Skeletal muscle cell (primary cell): ENCODE measurements around the gene KCNJ11.
"Not testable (repeated sequence)": the region's sequence is repeated elsewhere in the genome, so short reads cannot be mapped to it uniquely, and the experiment has no call there.

Experiments
- DNase-seq: peaks from one replicate; pipeline ENCODE4 v3.0.0-alpha.2; 2010; ENCODE audit warnings: low read depth
- H3K4me3 ChIP-seq: 2 replicates; pipeline ENCODE4 v1.5.1; 2011; ENCODE audit warnings: low read depth, mild to moderate bottlenecking, control low read depth, low read length, moderate library complexity

The KCNJ11 gene

DNA sequence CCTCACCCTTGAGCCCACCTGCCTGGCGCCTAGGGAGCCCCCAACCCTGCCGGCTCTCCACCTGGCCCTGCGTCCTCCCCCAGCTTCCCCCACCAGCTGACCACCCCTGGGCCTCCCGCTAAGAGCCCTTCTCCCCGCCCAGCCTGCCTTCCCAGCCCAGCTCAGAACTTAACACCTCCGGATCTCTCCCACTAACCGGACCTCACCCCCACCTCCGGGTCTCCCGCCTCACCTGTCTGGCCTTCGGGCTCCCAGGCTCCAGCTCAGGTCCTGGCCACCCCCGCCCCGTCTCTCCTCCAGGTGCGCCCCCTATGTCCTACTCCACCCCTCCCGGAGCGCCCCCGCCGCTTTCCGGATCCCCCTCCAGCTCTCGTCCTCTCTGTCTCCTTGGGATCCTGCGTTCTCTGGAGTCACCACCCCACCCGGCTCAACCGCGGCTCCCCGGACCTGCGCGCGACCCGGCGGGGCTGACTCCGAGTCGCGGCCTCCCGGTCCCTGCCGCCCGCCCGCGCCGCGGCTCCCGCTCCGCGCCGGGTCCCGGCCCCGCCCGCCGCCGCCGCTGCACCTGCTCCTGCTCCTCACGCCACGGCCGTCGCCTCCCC is at the start of gene KCNJ11:
Gene KCNJ11, minus strand, starts transcription at position 51 of the 602 bp plus-strand sequence. CDS start 568 bp downstream, outside the sequence.
- DNase-seq, result no peak
- peak within 1 kb of the TSS; percentile 38 for H3K4me3 ChIP-seq

GRCh38 chr11:17437366-17437765 is 48.9 kb upstream of the KCNJ11 start:
- H3K4me3 ChIP-seq, result no peak overlapping the region
- DNase-seq, result no peak

GRCh38 chr11:17434108-17434507 is 45.6 kb upstream of the KCNJ11 start:
- no peak for DNase-seq
- H3K4me3 ChIP-seq, result no peak overlapping the region

DNA sequence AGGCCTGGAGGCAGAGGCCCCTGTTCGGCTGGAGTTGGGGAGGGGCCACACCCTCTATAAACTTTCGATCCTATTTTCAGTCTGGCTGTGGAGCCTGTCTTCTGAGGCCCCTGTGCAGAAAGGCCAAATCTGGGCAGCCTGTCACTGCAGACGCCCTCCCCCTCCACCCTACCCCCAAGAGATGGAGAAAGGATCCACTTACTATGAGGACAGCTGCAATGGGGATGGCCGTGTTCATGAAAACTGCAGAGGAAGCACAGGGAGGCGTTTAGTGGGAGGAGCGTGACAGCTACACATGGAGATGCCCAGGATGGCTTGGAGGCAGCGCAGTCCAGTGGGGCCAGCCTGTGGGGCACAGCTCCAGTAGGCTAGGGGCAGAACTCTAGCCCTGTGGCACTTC is 43.5 kb upstream of the KCNJ11 start:
- DNase-seq, result no peak
- no peak overlapping the region for H3K4me3 ChIP-seq

- no peak overlapping the region for H3K4me3 ChIP-seq
- DNase-seq, result no peak
These were observed 42.7 kb upstream of the KCNJ11 start for GRCh38 chr11:17431139-17431538.

GRCh38 chr11:17430616-17431015 is 42.2 kb upstream of the KCNJ11 start:
- no peak for DNase-seq
- H3K4me3 ChIP-seq, result no peak overlapping the region

DNA sequence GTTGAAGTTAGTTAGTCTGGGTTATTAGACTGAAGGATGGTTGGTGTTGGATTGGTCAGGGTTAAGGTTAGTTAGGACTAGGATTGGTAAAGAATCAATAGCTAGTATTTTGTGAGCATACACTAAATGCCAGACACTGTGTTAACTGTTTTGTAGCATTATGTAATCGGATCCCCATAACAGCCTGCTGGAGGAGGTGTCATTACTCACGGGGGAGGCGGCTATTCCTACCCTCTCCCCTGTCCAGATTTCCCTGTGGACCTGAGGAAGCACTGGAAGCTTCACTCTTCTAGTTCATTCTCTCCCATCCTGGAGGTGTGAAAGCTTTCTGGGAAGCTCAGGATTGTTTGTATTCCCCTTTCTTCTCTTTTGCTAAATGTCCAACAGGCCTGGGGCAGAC is 40.5 kb upstream of the KCNJ11 start:
- DNase-seq, result no peak
- H3K4me3 ChIP-seq, result no peak overlapping the region

DNA sequence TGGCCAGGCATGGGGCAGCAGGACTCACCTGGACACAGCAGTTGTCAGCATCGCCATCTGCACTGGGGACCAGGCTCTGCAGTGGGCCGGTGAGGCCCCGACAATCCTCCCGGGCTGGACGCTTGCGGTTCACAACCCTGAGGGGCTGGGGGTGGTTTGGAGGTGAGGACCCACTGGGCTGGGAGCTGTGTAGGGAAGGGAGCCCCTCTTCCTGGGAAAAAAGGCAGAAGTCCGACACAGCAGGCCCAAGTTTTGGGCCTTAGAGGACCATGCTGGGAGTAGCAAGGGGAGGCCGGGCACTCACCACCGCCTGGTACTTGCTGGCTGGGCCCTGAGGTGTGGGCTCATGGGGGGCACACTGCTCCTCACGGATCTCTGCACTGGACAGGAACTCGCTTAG is 39.8 kb upstream of the KCNJ11 start:
- DNase-seq, result no peak
- H3K4me3 ChIP-seq, result no peak overlapping the region

- DNase-seq, H3K4me3 ChIP-seq: not testable (repeated sequence)
These were observed 37.8 kb upstream of the KCNJ11 start for GRCh38 chr11:17426233-17426632.

- no peak for DNase-seq
- no peak overlapping the region for H3K4me3 ChIP-seq
These were observed 35.3 kb upstream of the KCNJ11 start for GRCh38 chr11:17423533-17424310.

GRCh38 chr11:17421781-17422180 is 33.3 kb upstream of the KCNJ11 start:
- H3K4me3 ChIP-seq, result no peak overlapping the region
- no peak for DNase-seq

DNA sequence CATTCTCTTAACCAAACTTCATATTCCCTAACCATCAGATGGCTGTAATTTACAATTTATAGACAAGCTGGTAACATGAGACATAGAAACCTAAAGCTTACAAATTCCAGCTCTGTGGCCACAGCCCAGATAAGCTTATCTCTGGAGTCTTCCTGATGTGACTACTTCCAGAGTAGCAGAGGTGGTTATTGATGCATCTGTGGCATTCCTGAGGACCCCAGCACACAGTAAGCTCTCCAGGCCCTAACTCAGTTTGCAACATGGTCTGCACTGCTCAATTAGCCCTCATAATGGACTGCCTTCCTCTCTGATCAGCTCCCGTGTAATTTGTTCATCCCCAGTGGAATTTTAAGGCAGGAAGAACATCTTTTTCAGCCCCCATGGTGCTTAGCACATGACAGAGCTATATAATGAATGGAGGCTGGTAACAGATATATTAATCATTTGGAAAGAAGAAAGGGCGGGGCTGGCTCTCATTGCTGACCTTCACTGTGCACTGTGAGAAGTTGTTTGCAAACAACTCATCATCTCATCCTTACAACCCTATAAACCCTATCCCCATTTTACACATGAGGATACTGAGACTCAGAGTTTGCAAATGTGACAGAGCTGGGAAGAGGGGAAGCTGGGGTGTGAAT is 30.1 kb upstream of the KCNJ11 start:
- no peak for DNase-seq

DNA sequence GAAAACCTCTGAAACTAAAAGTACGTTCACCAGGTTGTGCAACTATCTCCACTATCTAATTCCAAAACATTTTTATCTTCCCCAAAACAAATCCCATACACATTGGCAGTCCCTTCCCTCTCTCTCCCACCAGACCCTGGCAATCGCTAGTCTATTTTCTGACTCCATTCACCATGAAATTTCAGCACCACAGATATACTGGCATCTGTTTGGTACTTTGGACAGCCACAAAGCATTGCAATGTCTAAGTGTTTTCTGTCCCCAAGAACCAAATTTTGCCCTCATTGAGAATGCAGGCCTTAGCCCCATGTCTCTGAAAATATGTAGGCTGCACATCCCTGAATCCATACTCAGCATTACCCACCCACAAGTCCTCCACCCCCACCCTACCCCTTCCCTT is 28.0 kb upstream of the KCNJ11 start:
- no peak overlapping the region for H3K4me3 ChIP-seq
- DNase-seq, result no peak

More for the DNA sequence above, 30.1 kb upstream of the KCNJ11 start:
- no peak overlapping the region for H3K4me3 ChIP-seq

DNA sequence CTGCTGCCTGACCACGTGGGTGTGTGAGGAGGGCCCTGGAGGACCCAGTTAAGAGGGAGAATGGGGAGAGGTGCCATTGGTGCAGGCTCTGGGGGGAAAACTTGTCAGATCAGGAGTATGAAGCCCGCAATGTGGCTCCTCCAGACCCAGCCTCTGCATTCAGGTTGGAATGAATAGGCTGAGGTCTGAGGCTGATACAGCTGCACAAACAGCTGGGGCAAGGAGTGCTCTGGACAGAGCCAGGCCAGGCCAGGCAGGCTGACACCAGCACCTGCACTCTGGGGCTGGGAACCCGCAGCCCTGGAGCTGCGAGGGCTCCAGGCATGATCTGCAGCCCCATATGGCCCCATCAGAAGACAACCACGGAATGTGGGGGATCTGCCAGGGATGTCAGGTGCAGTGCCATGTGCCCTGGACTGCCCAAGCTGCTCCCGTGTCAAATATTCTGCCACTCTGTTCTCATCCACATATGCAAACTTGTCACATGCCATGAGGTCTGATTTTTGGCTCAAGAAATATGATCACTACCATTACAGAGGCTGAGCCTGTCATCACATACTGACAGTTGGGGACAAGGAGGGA is 27.2 kb upstream of the KCNJ11 start:
- no peak overlapping the region for H3K4me3 ChIP-seq
- DNase-seq, result no peak

GRCh38 chr11:17414992-17415391 is 26.5 kb upstream of the KCNJ11 start:
- no peak for DNase-seq
- no peak overlapping the region for H3K4me3 ChIP-seq

GRCh38 chr11:17414317-17414737 is 25.9 kb upstream of the KCNJ11 start:
- no peak for DNase-seq
- H3K4me3 ChIP-seq, result no peak overlapping the region

GRCh38 chr11:17413414-17414316 is 25.2 kb upstream of the KCNJ11 start:
- H3K4me3 ChIP-seq, result no peak overlapping the region
- no peak for DNase-seq

DNA sequence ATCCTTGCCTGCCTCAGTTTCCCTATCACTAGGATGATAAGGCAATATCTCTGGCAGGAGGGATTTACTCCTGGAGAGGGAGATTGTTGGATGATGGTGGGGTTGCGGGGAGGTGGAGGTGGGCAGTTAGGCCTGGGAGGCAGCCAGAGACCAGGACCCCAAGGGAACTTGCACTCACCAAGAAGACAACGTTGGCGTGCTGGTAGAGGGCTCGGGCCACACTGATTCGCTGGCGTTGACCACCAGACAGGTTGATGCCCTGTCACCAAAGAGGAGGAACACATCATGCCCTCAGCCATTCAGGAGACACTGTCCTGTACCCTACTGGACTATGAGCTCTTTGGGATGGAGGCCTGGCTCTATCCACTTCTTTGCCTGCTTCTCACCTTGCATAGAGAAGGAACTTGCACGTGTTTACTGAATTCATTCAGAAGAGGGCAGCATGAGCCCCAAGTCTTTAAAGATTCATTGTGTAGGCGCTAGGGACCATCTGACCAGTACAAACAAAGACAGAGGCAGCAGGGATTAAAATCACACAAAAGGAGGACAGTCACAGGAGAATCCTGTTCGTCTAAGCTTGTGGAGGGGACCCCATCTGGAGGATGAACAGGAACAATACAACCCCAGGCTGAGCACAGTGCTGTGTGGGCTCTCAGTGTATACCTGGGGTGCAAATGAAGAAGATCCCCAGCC is 24.2 kb upstream of the KCNJ11 start:
- no peak overlapping the region for H3K4me3 ChIP-seq
- DNase-seq, result no peak

DNA sequence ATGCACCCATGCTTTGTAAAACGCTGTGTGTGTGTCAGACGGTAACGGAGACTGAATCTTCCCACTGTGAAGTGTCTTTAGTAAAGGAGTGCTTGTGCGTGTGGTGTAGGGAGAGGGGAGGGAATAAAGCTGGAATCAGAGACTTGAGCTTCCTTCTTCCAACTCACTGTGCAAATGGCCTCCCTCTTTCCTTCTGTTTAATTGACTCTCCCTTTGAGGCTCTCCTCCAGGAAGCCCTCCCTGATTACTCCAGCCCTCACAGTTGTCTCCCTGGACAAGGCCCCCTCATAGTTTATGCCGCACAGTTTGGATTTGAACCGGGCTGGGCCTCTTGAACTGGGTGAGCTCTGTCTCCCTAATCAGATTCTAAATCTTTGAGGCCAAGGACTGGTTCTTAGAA is 23.0 kb upstream of the KCNJ11 start:
- no peak for DNase-seq
- H3K4me3 ChIP-seq, result no peak overlapping the region
